ENCODE measurements around the gene COL11A1.
A peak's percentile ranks its signal among the peaks of the same experiment; 100 is the strongest.

Gene COL11A1

GRCh38 chr1:102863704-102864103, 244.6 kb downstream of the COL11A1 start:
- TF ChIP-seq CTCF (conservative IDR thresholded peaks at IDR 0.05; ENCODE audit: low read depth, low read length) = no peak
- no peak overlapping the region for H3K4me3 ChIP-seq (ENCODE audit: low read depth, low read length)
- DNase-seq (ENCODE audit: low read depth) = no peak

DNA sequence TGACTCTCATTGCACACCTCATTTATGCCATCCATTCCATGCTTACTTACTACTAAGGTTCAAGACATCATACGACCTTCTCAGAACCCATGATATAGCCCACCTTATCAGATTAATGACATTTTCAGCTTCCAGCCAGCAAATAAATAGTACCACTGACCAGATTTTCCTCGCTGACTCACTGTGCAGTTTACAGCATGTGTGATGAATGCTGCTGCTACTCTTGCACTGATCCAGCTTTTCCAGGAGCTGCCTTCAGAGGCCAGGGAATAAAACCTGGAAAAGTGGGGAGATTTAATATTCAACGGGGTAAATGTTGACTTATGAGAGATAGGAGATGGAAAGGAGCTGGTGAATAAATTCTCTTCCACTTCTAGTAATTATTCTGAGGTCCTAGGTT, 247.1 kb downstream of the COL11A1 start:
- TF ChIP-seq CTCF (conservative IDR thresholded peaks at IDR 0.05; ENCODE audit: low read depth, low read length) = no peak
- H3K4me3 ChIP-seq (ENCODE audit: low read depth, low read length) = no peak overlapping the region
- DNase-seq (ENCODE audit: low read depth) = no peak

GRCh38 chr1:102858695-102859094, 249.6 kb downstream of the COL11A1 start:
- no peak for TF ChIP-seq CTCF (conservative IDR thresholded peaks at IDR 0.05; ENCODE audit: low read depth, low read length)
- no peak overlapping the region for H3K4me3 ChIP-seq (ENCODE audit: low read depth, low read length)
- DNase-seq (ENCODE audit: low read depth) = no peak

- no peak for TF ChIP-seq CTCF (conservative IDR thresholded peaks at IDR 0.05; ENCODE audit: low read depth, low read length)
- no peak for DNase-seq (ENCODE audit: low read depth)
- no peak overlapping the region for H3K4me3 ChIP-seq (ENCODE audit: low read depth, low read length)
Observed at GRCh38 chr1:102857251-102857650, 251.1 kb downstream of the COL11A1 start.

DNA sequence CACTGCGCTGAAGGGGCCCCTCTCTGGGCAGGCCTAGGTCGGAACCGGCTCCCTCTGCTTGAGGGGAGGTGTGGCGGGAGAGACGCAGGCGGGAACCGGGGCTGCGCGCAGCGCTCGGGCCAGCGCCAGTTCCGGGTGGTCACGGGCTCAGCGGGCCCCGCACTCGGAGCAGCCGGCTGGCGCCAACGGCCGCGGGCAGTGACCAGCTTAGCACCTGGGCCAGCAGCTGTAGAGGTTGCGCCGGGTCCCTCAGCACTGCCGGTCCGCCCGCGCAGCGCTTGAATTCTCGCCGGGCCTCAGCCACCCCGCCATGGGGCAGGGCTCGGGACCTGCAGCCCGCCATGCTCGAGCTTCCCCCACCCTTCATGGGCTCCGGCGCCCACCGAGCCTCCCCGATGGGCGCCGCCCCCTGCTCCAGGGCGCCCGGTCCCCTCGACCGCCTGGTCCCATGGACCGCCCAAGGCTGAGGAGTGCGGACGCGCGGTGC, 254.6 kb downstream of the COL11A1 start:
- DNase-seq (ENCODE audit: low read depth) = no peak

DNA sequence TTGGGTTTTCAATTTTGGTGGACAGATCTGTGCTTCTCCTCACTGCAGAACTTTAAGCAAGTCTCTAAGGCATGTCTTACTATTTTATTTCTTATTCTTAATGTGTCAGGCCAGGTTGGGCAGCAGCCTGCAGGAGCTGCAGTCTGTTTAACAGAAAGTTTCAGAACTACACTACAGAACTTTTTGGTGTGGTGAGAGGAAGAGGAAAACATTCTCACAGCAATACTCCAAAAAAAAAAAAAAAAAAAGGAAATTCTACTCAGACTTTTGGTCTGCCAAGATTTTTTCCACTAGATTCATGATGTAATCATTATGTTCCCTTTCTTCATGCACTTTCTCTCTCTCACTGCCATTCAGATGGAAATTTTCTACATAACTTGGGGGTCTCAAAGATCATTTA, 255.2 kb downstream of the COL11A1 start:
- TF ChIP-seq CTCF (conservative IDR thresholded peaks at IDR 0.05; ENCODE audit: low read depth, low read length) = no peak
- no peak overlapping the region for H3K4me3 ChIP-seq (ENCODE audit: low read depth, low read length)
- DNase-seq (ENCODE audit: low read depth) = no peak

More for the DNA sequence above, 254.6 kb downstream of the COL11A1 start:
- no peak for TF ChIP-seq CTCF (conservative IDR thresholded peaks at IDR 0.05; ENCODE audit: low read depth, low read length)
- H3K4me3 ChIP-seq (ENCODE audit: low read depth, low read length) = no peak overlapping the region

- no peak for DNase-seq (ENCODE audit: low read depth)
- TF ChIP-seq CTCF (conservative IDR thresholded peaks at IDR 0.05; ENCODE audit: low read depth, low read length) = peak; percentile 56
- H3K4me3 ChIP-seq (ENCODE audit: low read depth, low read length) = no peak overlapping the region
Observed at GRCh38 chr1:102852613-102853012, 255.7 kb downstream of the COL11A1 start.

Data from choroid plexus epithelial cell (primary cell).